Posterior cingulate gyrus (tissue), 11 donors: ENCODE measurements around the gene DLGAP1.

Experiments
- DNase-seq, 10 donors: peaks; one replicate each; pipeline versions ENCODE4 v3.0.0 to v3.0.0-alpha.2; 2020 to 2021; ENCODE audit warnings: mixed read lengths in 3 of 10
- intact Hi-C: fragments of 100-400 bp; cut with DNase I; formaldehyde crosslinking; loops from one replicate; pipeline ENCODE4 v1.15.1; 2023

The DLGAP1 gene

GRCh38 chr18:3914109-3914508 lies 541.0 kb downstream of the DLGAP1 start:
- no peak for DNase-seq
- intact Hi-C loops = no loop called here

- DNase-seq = no peak
- intact Hi-C loops = no loop called here
Observed at GRCh38 chr18:3912705-3913104, 542.4 kb downstream of the DLGAP1 start.

- DNase-seq = no peak
- intact Hi-C loops = no loop called here
Observed at GRCh38 chr18:3911413-3911812, 543.7 kb downstream of the DLGAP1 start.

GRCh38 chr18:3910512-3910911 lies 544.6 kb downstream of the DLGAP1 start:
- peak in 2 of 10 donors; percentile 23 to 86 for DNase-seq
- intact Hi-C loops = no loop called here

GRCh38 chr18:3907955-3908354 lies 547.2 kb downstream of the DLGAP1 start:
- intact Hi-C loops = no loop called here
- no peak for DNase-seq

- DNase-seq = no peak
- intact Hi-C loops = no loop called here
Observed at GRCh38 chr18:3906116-3906750, 548.9 kb downstream of the DLGAP1 start.

GRCh38 chr18:3903337-3903736 lies 551.8 kb downstream of the DLGAP1 start:
- intact Hi-C loops = no loop called here
- DNase-seq = no peak

- intact Hi-C loops = no loop called here
Observed at GRCh38 chr18:3902676-3903075, 552.4 kb downstream of the DLGAP1 start.

GRCh38 chr18:3901811-3902210 lies 553.3 kb downstream of the DLGAP1 start:
- intact Hi-C loops = no loop called here

More at GRCh38 chr18:3902676-3903075, 552.4 kb downstream of the DLGAP1 start:
- no peak for DNase-seq

GRCh38 chr18:3901042-3901441 lies 554.1 kb downstream of the DLGAP1 start:
- intact Hi-C loops = no loop called here

More at GRCh38 chr18:3901811-3902210, 553.3 kb downstream of the DLGAP1 start:
- no peak for DNase-seq

GRCh38 chr18:3900327-3900726 lies 554.8 kb downstream of the DLGAP1 start:
- no peak for DNase-seq
- intact Hi-C loops = no loop called here

More at GRCh38 chr18:3901042-3901441, 554.1 kb downstream of the DLGAP1 start:
- no peak for DNase-seq

GRCh38 chr18:3898861-3899613 lies 556.1 kb downstream of the DLGAP1 start:
- DNase-seq = no peak
- intact Hi-C loops = no loop called here

- DNase-seq = no peak
- intact Hi-C loops = no loop called here
Observed at GRCh38 chr18:3892152-3892551, 563.0 kb downstream of the DLGAP1 start.

GRCh38 chr18:3891245-3891644 lies 563.9 kb downstream of the DLGAP1 start:
- DNase-seq = no peak
- intact Hi-C loops = no loop called here

GRCh38 chr18:3889803-3890202 lies 565.3 kb downstream of the DLGAP1 start:
- no peak for DNase-seq
- intact Hi-C loops = no loop called here

GRCh38 chr18:3889121-3889520 lies 566.0 kb downstream of the DLGAP1 start:
- no peak for DNase-seq
- intact Hi-C loops = no loop called here

- intact Hi-C loops = no loop called here
- DNase-seq = no peak
Observed at GRCh38 chr18:3886575-3887322, 568.4 kb downstream of the DLGAP1 start.

- intact Hi-C loops = no loop called here
- no peak for DNase-seq
Observed at GRCh38 chr18:3885209-3885792, 569.8 kb downstream of the DLGAP1 start.

- intact Hi-C loops = no loop called here
- DNase-seq = peak in 1 of 10 donors; percentile 74
Observed at GRCh38 chr18:3879836-3880120, 575.3 kb downstream of the DLGAP1 start.

- intact Hi-C loops = no loop called here
- DNase-seq = peak in 2 of 10 donors; percentile 75 to 85
Observed at GRCh38 chr18:3879114-3879835, 575.8 kb downstream of the DLGAP1 start.

GRCh38 chr18:3878401-3878800 lies 576.7 kb downstream of the DLGAP1 start:
- DNase-seq = no peak
- intact Hi-C loops = no loop called here
